ENCODE data around the gene UGT1A9. TPM values are rescaled to one million over a fixed set of nuclear protein-coding genes. Genes with fewer than 3 reads are reported as not detected.

Gene UGT1A9
- polyA plus RNA-seq, 1 of the 3 experiments (the other 2 are of a cell fraction) = not detected

GRCh38 chr2:233811087-233811486, 139.4 kb downstream of the UGT1A9 start (continued):
- TF ChIP-seq SMC3 (IDR thresholded peaks at IDR 0.05; ENCODE audit: low read depth, low read length) (no peak), CHD2 (IDR thresholded peaks at IDR 0.05; ENCODE audit: low read length, partially characterized antibody) (no peak), GABPA (IDR thresholded peaks at IDR 0.05; ENCODE audit: low read depth) (no peak), JUND (IDR thresholded peaks at IDR 0.05) (no peak), TEAD4 (IDR thresholded peaks at IDR 0.05; ENCODE audit: borderline replicate concordance, insufficient read depth) (no peak), IRF3 (IDR thresholded peaks at IDR 0.05; ENCODE audit: low read depth, low read length) (no peak), USF1 (IDR thresholded peaks at IDR 0.05; ENCODE audit: borderline replicate concordance, low read depth) (no peak)

GRCh38 chr2:233811732-233812131, 140.0 kb downstream of the UGT1A9 start:
- H2AFZ ChIP-seq (ENCODE audit: low read depth) = no peak overlapping the region
- H3K4me1 ChIP-seq (ENCODE audit: control insufficient read depth in 1 of 2, insufficient read depth in 2 of 2, low read depth in 1 of 2, low read length in 1 of 2) = peaks cover 0 to 3% of the 10 kb centered on the region in 2 experiments; a peak in 1 of 4 replicates
- H3K9me2 ChIP-seq = no peaks in the 10 kb centered on the region
- 14% methylated on average over 1 of the region's 8 CpGs for WGBS (ENCODE audit: low lambda C conversion rate)
- no peak overlapping the region for H3K27ac ChIP-seq (ENCODE audit: low read depth in 2 of 2, low read length in 1 of 2)
- no peaks in the 10 kb centered on the region for H4K20me1 ChIP-seq (ENCODE audit: insufficient read depth)
- TF ChIP-seq PBX3 (IDR thresholded peaks at IDR 0.05) (no peak), EP300 (IDR thresholded peaks at IDR 0.05; ENCODE audit: borderline replicate concordance in 1 of 2, low read depth in 1 of 2, low read length in 1 of 2) (no peak), CHD2 (IDR thresholded peaks at IDR 0.05; ENCODE audit: low read length, partially characterized antibody) (no peak), FOXJ3 (CRISPR knock-in tag; IDR thresholded peaks at IDR 0.05) (no peak), GABPA (IDR thresholded peaks at IDR 0.05; ENCODE audit: low read depth) (no peak), TCF12 (IDR thresholded peaks at IDR 0.05) (no peak), EZH2phosphoT487 (IDR thresholded peaks at IDR 0.05; ENCODE audit: borderline replicate concordance, low read depth) (no peak), GATA2 (CRISPR knock-in tag; IDR thresholded peaks at IDR 0.05) (no peak), USF2 (IDR thresholded peaks at IDR 0.05; ENCODE audit: borderline replicate concordance, low read depth, low read length) (no peak), POLR2AphosphoS5 (IDR thresholded peaks at IDR 0.05; ENCODE audit: low read depth, low read length) (no peak), RFX5 (IDR thresholded peaks at IDR 0.05; ENCODE audit: low read length) (no peak), SMC3 (IDR thresholded peaks at IDR 0.05; ENCODE audit: low read depth, low read length) (no peak), SIN3A (IDR thresholded peaks at IDR 0.05; ENCODE audit: borderline replicate concordance, low read depth, low read length) (no peak), RAD21 (IDR thresholded peaks at IDR 0.05; ENCODE audit: low read length) (no peak), CTCF (IDR thresholded peaks at IDR 0.05) (no peak)
- no peaks in the 10 kb centered on the region for H3K79me2 ChIP-seq (ENCODE audit: insufficient read depth)
- no peaks in the 10 kb centered on the region; the same call in 1 of the 2 replicates for H3K27me3 ChIP-seq (ENCODE audit: insufficient read depth)
- H3K4me2 ChIP-seq = no peak overlapping the region
- POLR2A ChIA-PET = no interaction called here
- H3K36me3 ChIP-seq (replicated peaks in 1 of 2; ENCODE audit: control insufficient read depth in 1 of 2, insufficient read depth in 2 of 2, low read length in 1 of 2) = no peaks in the 10 kb centered on the region
- H3K9ac ChIP-seq = no peak overlapping the region
- H3F3A ChIP-seq (replicated peaks; ENCODE audit: insufficient read depth) = no peaks in the 10 kb centered on the region
- DNase-seq = no peak
- CTCF ChIA-PET = no interaction called here
- H3K9me3 ChIP-seq = no peaks in the 10 kb centered on the region
- no peak overlapping the region for H3K4me3 ChIP-seq (ENCODE audit: low read depth in 2 of 2, low read length in 1 of 2)
